ENCODE results near the gene HMG20A.

Gene HMG20A

GRCh38 chr15:77461486-77461885 lies 40.8 kb downstream of the HMG20A start:
- no peak for TF ChIP-seq CTCF (IDR thresholded peaks at IDR 0.05; ENCODE audit: insufficient read depth, low read depth, low read length, missing control alignments)
- H3K4me3 ChIP-seq (ENCODE audit: low read length) = no peak overlapping the region
- peak; percentile 3 for DNase-seq (ENCODE audit: low read depth)

- DNase-seq (ENCODE audit: low read depth) = peak; percentile 5
- TF ChIP-seq CTCF (IDR thresholded peaks at IDR 0.05; ENCODE audit: insufficient read depth, low read depth, low read length, missing control alignments) = no peak
- no peak overlapping the region for H3K4me3 ChIP-seq (ENCODE audit: low read length)
Observed at GRCh38 chr15:77464129-77464865, 43.6 kb downstream of the HMG20A start.

GRCh38 chr15:77466521-77466920 lies 45.8 kb downstream of the HMG20A start:
- H3K4me3 ChIP-seq (ENCODE audit: low read length) = no peak overlapping the region
- DNase-seq (ENCODE audit: low read depth) = no peak
- TF ChIP-seq CTCF (IDR thresholded peaks at IDR 0.05; ENCODE audit: insufficient read depth, low read depth, low read length, missing control alignments) = no peak

- no peak for DNase-seq (ENCODE audit: low read depth)
- H3K4me3 ChIP-seq (ENCODE audit: low read length) = no peak overlapping the region
- no peak for TF ChIP-seq CTCF (IDR thresholded peaks at IDR 0.05; ENCODE audit: insufficient read depth, low read depth, low read length, missing control alignments)
Observed at GRCh38 chr15:77468896-77469295, 48.2 kb downstream of the HMG20A start.

GRCh38 chr15:77470235-77470634 lies 49.5 kb downstream of the HMG20A start:
- no peak for DNase-seq (ENCODE audit: low read depth)
- no peak for TF ChIP-seq CTCF (IDR thresholded peaks at IDR 0.05; ENCODE audit: insufficient read depth, low read depth, low read length, missing control alignments)
- H3K4me3 ChIP-seq (ENCODE audit: low read length) = no peak overlapping the region

GRCh38 chr15:77473328-77473727 lies 52.6 kb downstream of the HMG20A start:
- no peak for TF ChIP-seq CTCF (IDR thresholded peaks at IDR 0.05; ENCODE audit: insufficient read depth, low read depth, low read length, missing control alignments)

More at GRCh38 chr15:77473328-77473727, 52.6 kb downstream of the HMG20A start:
- H3K4me3 ChIP-seq (ENCODE audit: low read length) = no peak overlapping the region
- DNase-seq (ENCODE audit: low read depth) = no peak
